ENCODE data around the gene DAAM1. TPM values are rescaled to one million over a fixed set of nuclear protein-coding genes. Genes with fewer than 3 reads are reported as not detected.
A peak's percentile ranks its signal among the peaks of the same experiment; 100 is the strongest.

Gene DAAM1
- polyA plus RNA-seq, 2 donors: 21.7 to 32.7 TPM

- H3K4me1 ChIP-seq (ENCODE audit: control insufficient read depth in 2 of 2, insufficient read depth in 2 of 2, low read length in 1 of 2): peaks cover 2% of the 10 kb centered on the region in 2 donors
- no peak overlapping the region for H3K4me3 ChIP-seq (ENCODE audit: low read depth in 1 of 2, low read length in 2 of 2)
- peaks cover 0 to 5% of the 10 kb centered on the region in 2 donors for H3K36me3 ChIP-seq (ENCODE audit: control insufficient read depth in 2 of 2, insufficient read depth in 2 of 2, low read length in 1 of 2)
- H3K27ac ChIP-seq (ENCODE audit: low read depth in 2 of 2, low read length in 1 of 2): no peak overlapping the region
- no peaks in the 10 kb centered on the region for H3K9me3 ChIP-seq (ENCODE audit: control insufficient read depth in 2 of 2, insufficient read depth in 1 of 2, low read depth in 1 of 2, low read length in 1 of 2)
- H3K27me3 ChIP-seq (ENCODE audit: control insufficient read depth in 1 of 2, insufficient read depth in 2 of 2, low read length in 2 of 2): no peaks in the 10 kb centered on the region
These were observed 84.2 kb downstream of the DAAM1 start for GRCh38 chr14:59272633-59273032.

- Histone ChIP-seq H3K27me3 (ENCODE audit: control insufficient read depth in 1 of 2, insufficient read depth in 2 of 2, low read length in 2 of 2) (no peaks in the 10 kb centered on the region), H3K4me3 (ENCODE audit: low read depth in 1 of 2, low read length in 2 of 2) (no peak overlapping the region), H3K9me3 (ENCODE audit: control insufficient read depth in 2 of 2, insufficient read depth in 1 of 2, low read depth in 1 of 2, low read length in 1 of 2) (no peaks in the 10 kb centered on the region), H3K4me1 (ENCODE audit: control insufficient read depth in 2 of 2, insufficient read depth in 2 of 2, low read length in 1 of 2) (peaks cover 2% of the 10 kb centered on the region in 2 donors), H3K36me3 (ENCODE audit: control insufficient read depth in 2 of 2, insufficient read depth in 2 of 2, low read length in 1 of 2) (peaks cover 0 to 5% of the 10 kb centered on the region in 2 donors), H3K27ac (ENCODE audit: low read depth in 2 of 2, low read length in 1 of 2) (no peak overlapping the region)
- 84 to 85% methylated on average over 4 of the region's 4 CpGs for WGBS, 2 donors
These were observed 85.3 kb downstream of the DAAM1 start for GRCh38 chr14:59273737-59274136.

GRCh38 chr14:59274991-59275391 is 86.5 kb downstream of the DAAM1 start:
- H3K4me3 ChIP-seq (ENCODE audit: low read depth in 1 of 2, low read length in 2 of 2): no peak overlapping the region
- no peaks in the 10 kb centered on the region for H3K9me3 ChIP-seq (ENCODE audit: control insufficient read depth in 2 of 2, insufficient read depth in 1 of 2, low read depth in 1 of 2, low read length in 1 of 2)
- H3K4me1 ChIP-seq (ENCODE audit: control insufficient read depth in 2 of 2, insufficient read depth in 2 of 2, low read length in 1 of 2): peaks cover 2% of the 10 kb centered on the region in 2 donors
- 28 to 42% methylated on average over 3 of the region's 3 CpGs for WGBS, 2 donors
- H3K36me3 ChIP-seq (ENCODE audit: control insufficient read depth in 2 of 2, insufficient read depth in 2 of 2, low read length in 1 of 2): peaks cover 0 to 2% of the 10 kb centered on the region in 2 donors
- no peaks in the 10 kb centered on the region for H3K27me3 ChIP-seq (ENCODE audit: control insufficient read depth in 1 of 2, insufficient read depth in 2 of 2, low read length in 2 of 2)
- H3K27ac ChIP-seq (ENCODE audit: low read depth in 2 of 2, low read length in 1 of 2): peak overlapping the region; percentile 6 to 73

- no peak overlapping the region for H3K4me3 ChIP-seq (ENCODE audit: low read depth in 1 of 2, low read length in 2 of 2)
- no peaks in the 10 kb centered on the region for H3K27me3 ChIP-seq (ENCODE audit: control insufficient read depth in 1 of 2, insufficient read depth in 2 of 2, low read length in 2 of 2)
- no peaks in the 10 kb centered on the region for H3K9me3 ChIP-seq (ENCODE audit: control insufficient read depth in 2 of 2, insufficient read depth in 1 of 2, low read depth in 1 of 2, low read length in 1 of 2)
- H3K36me3 ChIP-seq (ENCODE audit: control insufficient read depth in 2 of 2, insufficient read depth in 2 of 2, low read length in 1 of 2): peaks cover 0 to 2% of the 10 kb centered on the region in 2 donors
- peaks cover 2% of the 10 kb centered on the region in 2 donors for H3K4me1 ChIP-seq (ENCODE audit: control insufficient read depth in 2 of 2, insufficient read depth in 2 of 2, low read length in 1 of 2)
- no peak overlapping the region for H3K27ac ChIP-seq (ENCODE audit: low read depth in 2 of 2, low read length in 1 of 2)
These were observed 87.2 kb downstream of the DAAM1 start for GRCh38 chr14:59275668-59276067.

- peaks cover 2 to 6% of the 10 kb centered on the region in 2 donors for H3K4me1 ChIP-seq (ENCODE audit: control insufficient read depth in 2 of 2, insufficient read depth in 2 of 2, low read length in 1 of 2)
- no peaks in the 10 kb centered on the region for H3K27me3 ChIP-seq (ENCODE audit: control insufficient read depth in 1 of 2, insufficient read depth in 2 of 2, low read length in 2 of 2)
- H3K4me3 ChIP-seq (ENCODE audit: low read depth in 1 of 2, low read length in 2 of 2): no peak overlapping the region
- H3K9me3 ChIP-seq (ENCODE audit: control insufficient read depth in 2 of 2, insufficient read depth in 1 of 2, low read depth in 1 of 2, low read length in 1 of 2): no peaks in the 10 kb centered on the region
- H3K36me3 ChIP-seq (ENCODE audit: control insufficient read depth in 2 of 2, insufficient read depth in 2 of 2, low read length in 1 of 2): peaks cover 0 to 2% of the 10 kb centered on the region in 2 donors
- no peak overlapping the region for H3K27ac ChIP-seq (ENCODE audit: low read depth in 2 of 2, low read length in 1 of 2)
These were observed 87.8 kb downstream of the DAAM1 start for GRCh38 chr14:59276235-59276634.

GRCh38 chr14:59277659-59278058 is 89.2 kb downstream of the DAAM1 start:
- H3K4me3 ChIP-seq (ENCODE audit: low read depth in 1 of 2, low read length in 2 of 2): no peak overlapping the region
- peaks cover 2 to 7% of the 10 kb centered on the region in 2 donors for H3K4me1 ChIP-seq (ENCODE audit: control insufficient read depth in 2 of 2, insufficient read depth in 2 of 2, low read length in 1 of 2)
- H3K9me3 ChIP-seq (ENCODE audit: control insufficient read depth in 2 of 2, insufficient read depth in 1 of 2, low read depth in 1 of 2, low read length in 1 of 2): no peaks in the 10 kb centered on the region
- H3K36me3 ChIP-seq (ENCODE audit: control insufficient read depth in 2 of 2, insufficient read depth in 2 of 2, low read length in 1 of 2): peaks cover 0 to 2% of the 10 kb centered on the region in 2 donors
- H3K27me3 ChIP-seq (ENCODE audit: control insufficient read depth in 1 of 2, insufficient read depth in 2 of 2, low read length in 2 of 2): no peaks in the 10 kb centered on the region
- no peak overlapping the region for H3K27ac ChIP-seq (ENCODE audit: low read depth in 2 of 2, low read length in 1 of 2)
- 89% methylated on average over 2 of the region's 2 CpGs for WGBS, 2 donors

- Histone ChIP-seq H3K4me3 (ENCODE audit: low read depth in 1 of 2, low read length in 2 of 2) (no peak overlapping the region), H3K9me3 (ENCODE audit: control insufficient read depth in 2 of 2, insufficient read depth in 1 of 2, low read depth in 1 of 2, low read length in 1 of 2) (no peaks in the 10 kb centered on the region), H3K36me3 (ENCODE audit: control insufficient read depth in 2 of 2, insufficient read depth in 2 of 2, low read length in 1 of 2) (peaks cover 0 to 2% of the 10 kb centered on the region in 2 donors), H3K27ac (ENCODE audit: low read depth in 2 of 2, low read length in 1 of 2) (no peak overlapping the region), H3K4me1 (ENCODE audit: control insufficient read depth in 2 of 2, insufficient read depth in 2 of 2, low read length in 1 of 2) (peaks cover 2 to 7% of the 10 kb centered on the region in 2 donors), H3K27me3 (ENCODE audit: control insufficient read depth in 1 of 2, insufficient read depth in 2 of 2, low read length in 2 of 2) (no peaks in the 10 kb centered on the region)
- 49 to 56% methylated on average over 2 of the region's 2 CpGs for WGBS, 2 donors
These were observed 89.6 kb downstream of the DAAM1 start for GRCh38 chr14:59278111-59278510.

GRCh38 chr14:59280961-59281360 is 92.5 kb downstream of the DAAM1 start:
- H3K27ac ChIP-seq (ENCODE audit: low read depth in 2 of 2, low read length in 1 of 2): no peak overlapping the region
- H3K4me1 ChIP-seq (ENCODE audit: control insufficient read depth in 2 of 2, insufficient read depth in 2 of 2, low read length in 1 of 2): peaks cover 0 to 4% of the 10 kb centered on the region in 2 donors
- WGBS, 2 donors: 85 to 87% methylated on average over 5 of the region's 5 CpGs
- H3K36me3 ChIP-seq (ENCODE audit: control insufficient read depth in 2 of 2, insufficient read depth in 2 of 2, low read length in 1 of 2): no peaks in the 10 kb centered on the region
- H3K4me3 ChIP-seq (ENCODE audit: low read depth in 1 of 2, low read length in 2 of 2): no peak overlapping the region
- H3K27me3 ChIP-seq (ENCODE audit: control insufficient read depth in 1 of 2, insufficient read depth in 2 of 2, low read length in 2 of 2): no peaks in the 10 kb centered on the region
- H3K9me3 ChIP-seq (ENCODE audit: control insufficient read depth in 2 of 2, insufficient read depth in 1 of 2, low read depth in 1 of 2, low read length in 1 of 2): no peaks in the 10 kb centered on the region

GRCh38 chr14:59281609-59282377 is 93.3 kb downstream of the DAAM1 start:
- WGBS, 2 donors: 61 to 67% methylated on average over 3 of the region's 3 CpGs
- Histone ChIP-seq H3K36me3 (ENCODE audit: control insufficient read depth in 2 of 2, insufficient read depth in 2 of 2, low read length in 1 of 2) (no peaks in the 10 kb centered on the region), H3K9me3 (ENCODE audit: control insufficient read depth in 2 of 2, insufficient read depth in 1 of 2, low read depth in 1 of 2, low read length in 1 of 2) (no peaks in the 10 kb centered on the region), H3K4me3 (ENCODE audit: low read depth in 1 of 2, low read length in 2 of 2) (no peak overlapping the region), H3K4me1 (ENCODE audit: control insufficient read depth in 2 of 2, insufficient read depth in 2 of 2, low read length in 1 of 2) (peaks cover 0 to 4% of the 10 kb centered on the region in 2 donors), H3K27me3 (ENCODE audit: control insufficient read depth in 1 of 2, insufficient read depth in 2 of 2, low read length in 2 of 2) (no peaks in the 10 kb centered on the region), H3K27ac (ENCODE audit: low read depth in 2 of 2, low read length in 1 of 2) (peak overlapping the region in 1 of 2 donors; percentile 37)

GRCh38 chr14:59282378-59282765 is 93.9 kb downstream of the DAAM1 start:
- Histone ChIP-seq H3K4me3 (ENCODE audit: low read depth in 1 of 2, low read length in 2 of 2) (no peak overlapping the region), H3K4me1 (ENCODE audit: control insufficient read depth in 2 of 2, insufficient read depth in 2 of 2, low read length in 1 of 2) (peaks cover 0 to 4% of the 10 kb centered on the region in 2 donors), H3K36me3 (ENCODE audit: control insufficient read depth in 2 of 2, insufficient read depth in 2 of 2, low read length in 1 of 2) (no peaks in the 10 kb centered on the region), H3K27ac (ENCODE audit: low read depth in 2 of 2, low read length in 1 of 2) (no peak overlapping the region), H3K27me3 (ENCODE audit: control insufficient read depth in 1 of 2, insufficient read depth in 2 of 2, low read length in 2 of 2) (no peaks in the 10 kb centered on the region), H3K9me3 (ENCODE audit: control insufficient read depth in 2 of 2, insufficient read depth in 1 of 2, low read depth in 1 of 2, low read length in 1 of 2) (no peaks in the 10 kb centered on the region)
- 50 to 63% methylated on average over 3 of the region's 3 CpGs for WGBS, 2 donors
